HUDEP-2 (cell line): ENCODE results near the gene EEPD1.

Experiments
- DNase-seq, 76 experiments: peaks; one replicate each; lab custom pipeline; 2025; ENCODE audit not compliant: unreplicated experiment in 76 of 76; lab: John Stamatoyannopoulos, UW

The EEPD1 gene

GRCh38 chr7:36188906-36189305, 35.9 kb downstream of the EEPD1 start:
- no peak for DNase-seq

GRCh38 chr7:36190447-36191291, 37.6 kb downstream of the EEPD1 start:
- no peak for DNase-seq

GRCh38 chr7:36191292-36191920, 38.4 kb downstream of the EEPD1 start:
- DNase-seq: no peak

- DNase-seq: no peak
Observed at GRCh38 chr7:36192053-36192824, 39.2 kb downstream of the EEPD1 start.

GRCh38 chr7:36192877-36193276, 39.8 kb downstream of the EEPD1 start:
- no peak for DNase-seq

- DNase-seq: no peak
Observed at GRCh38 chr7:36198854-36199266, 45.8 kb downstream of the EEPD1 start.

- DNase-seq: no peak
Observed at GRCh38 chr7:36199329-36199728, 46.3 kb downstream of the EEPD1 start.

GRCh38 chr7:36201122-36201723, 48.2 kb downstream of the EEPD1 start:
- no peak for DNase-seq

- DNase-seq: no peak
Observed at GRCh38 chr7:36202398-36202797, 49.3 kb downstream of the EEPD1 start.

GRCh38 chr7:36203071-36203790, 50.2 kb downstream of the EEPD1 start:
- no peak for DNase-seq

GRCh38 chr7:36204044-36204663, 51.1 kb downstream of the EEPD1 start:
- DNase-seq: no peak

GRCh38 chr7:36204929-36205635, 52.0 kb downstream of the EEPD1 start:
- no peak for DNase-seq

GRCh38 chr7:36205803-36206202, 52.7 kb downstream of the EEPD1 start:
- DNase-seq: no peak

GRCh38 chr7:36207451-36208291, 54.6 kb downstream of the EEPD1 start:
- no peak for DNase-seq

GRCh38 chr7:36208426-36208825, 55.4 kb downstream of the EEPD1 start:
- DNase-seq: no peak

GRCh38 chr7:36208997-36209813, 56.2 kb downstream of the EEPD1 start:
- no peak for DNase-seq

- no peak for DNase-seq
Observed at GRCh38 chr7:36209814-36210183, 56.7 kb downstream of the EEPD1 start.
